HG02623 (cell line): ENCODE results near the gene SMIM10.
"Not testable (repeated sequence)": the region's sequence is repeated elsewhere in the genome, so short reads cannot be mapped to it uniquely, and the experiment has no call there.

Source experiments
- ATAC-seq: cut with Tn5 transposase; IDR thresholded peaks from one replicate; pipeline ENCODE4 v1.9.1; 2021; ENCODE audit warnings: moderate library complexity; ENCODE audit not compliant: unreplicated experiment

SMIM10 gene

GRCh38 chrX:134990801-134991481, at the start of gene SMIM10:
Gene SMIM10, plus strand, starts transcription at chrX:134990991. Its CDS starts 105 bp downstream, at chrX:134991096.
- ATAC-seq: peak; percentile 67

- ATAC-seq: not testable (repeated sequence)
Observed at GRCh38 chrX:134946364-134946763, 44.4 kb upstream of the SMIM10 start.

- ATAC-seq: no peak
Observed at GRCh38 chrX:134948333-134949241, 42.2 kb upstream of the SMIM10 start.

GRCh38 chrX:134949271-134949670, 41.5 kb upstream of the SMIM10 start:
- ATAC-seq: no peak

GRCh38 chrX:134957836-134958235, 33.0 kb upstream of the SMIM10 start:
- no peak for ATAC-seq

GRCh38 chrX:134960366-134960765, 30.4 kb upstream of the SMIM10 start:
- ATAC-seq: not testable (repeated sequence)

GRCh38 chrX:134963041-134963440, 27.8 kb upstream of the SMIM10 start:
- ATAC-seq: no peak

- ATAC-seq: no peak
Observed at GRCh38 chrX:134969726-134970125, 21.1 kb upstream of the SMIM10 start.

- ATAC-seq: no peak
Observed at GRCh38 chrX:134971926-134972325, 18.9 kb upstream of the SMIM10 start.

- ATAC-seq: no peak
Observed at GRCh38 chrX:134975516-134975915, 15.3 kb upstream of the SMIM10 start.

GRCh38 chrX:134981910-134982309, 8.9 kb upstream of the SMIM10 start:
- ATAC-seq: no peak

- no peak for ATAC-seq
Observed at GRCh38 chrX:134982748-134983147, 8.0 kb upstream of the SMIM10 start.

GRCh38 chrX:134985479-134985878, 5.3 kb upstream of the SMIM10 start:
- ATAC-seq: no peak

- no peak for ATAC-seq
Observed at GRCh38 chrX:134990475-134990800, 353 bp upstream of the SMIM10 start.

- no peak for ATAC-seq
Observed at GRCh38 chrX:134997646-134998045, 6.9 kb downstream of the SMIM10 start.

GRCh38 chrX:134998246-134998645, 7.5 kb downstream of the SMIM10 start:
- no peak for ATAC-seq

GRCh38 chrX:134999469-134999868, 8.7 kb downstream of the SMIM10 start:
- no peak for ATAC-seq

- no peak for ATAC-seq
Observed at GRCh38 chrX:135000516-135000915, 9.7 kb downstream of the SMIM10 start.

- peak; percentile 94 for ATAC-seq
Observed at GRCh38 chrX:135003876-135004623, 13.3 kb downstream of the SMIM10 start.

GRCh38 chrX:135006187-135006586, 15.4 kb downstream of the SMIM10 start:
- ATAC-seq: no peak

GRCh38 chrX:135009057-135009610, 18.3 kb downstream of the SMIM10 start:
- no peak for ATAC-seq
